A673 (cell line): ENCODE results near the gene MSRB2. TPM values are rescaled to one million over a fixed set of nuclear protein-coding genes. Genes with fewer than 3 reads are reported as not detected.
A peak's percentile ranks its signal among the peaks of the same experiment; 100 is the strongest.

Experiments used
- BruUV-seq: library from RNA; stranded (reverse); fragments of 400-500 nt; replicated peaks from 2 replicates; lab custom pipeline; 2021; lab: Mats Ljungman, UMichigan
- CTCF ChIA-PET: fragments of 300-600 bp; sonication (Branson Sonifier 250); formaldehyde crosslinking; loops from one replicate; lab custom pipeline; 2022; ENCODE audit warnings: antibody characterized with exemption; lab: Charles Lee
- POLR2A ChIA-PET: fragments of 300-600 bp; sonication (Branson Sonifier 250); formaldehyde crosslinking; loops from one replicate; lab custom pipeline; 2022; ENCODE audit warnings: antibody characterized with exemption; ENCODE audit not compliant: low non-redundant PET; lab: Charles Lee
- DNase-seq: peaks from one replicate; pipeline ENCODE4 v3.0.0-alpha.2; 2015; ENCODE audit warnings: low spot score
- H3K27ac ChIP-seq: fragments of 200-600 bp; sonication (generic); 2 replicates; pipeline ENCODE4 v1.5.1; 2016; ENCODE audit warnings: mixed run types, low read depth, mild to moderate bottlenecking, mixed read lengths, antibody characterized with exemption, low read length; ENCODE audit not compliant: poor library complexity, severe bottlenecking
- H3K27me3 ChIP-seq: fragments of 200-600 bp; sonication (generic); replicated peaks from 2 replicates; pipeline ENCODE4 v1.6.1; 2017; ENCODE audit warnings: mixed run types, low read depth, mild to moderate bottlenecking, mixed read lengths, antibody characterized with exemption, low read length; ENCODE audit not compliant: insufficient read depth, poor library complexity
- H3K36me3 ChIP-seq: fragments of 200-600 bp; sonication (generic); 2 replicates; pipeline ENCODE4 v1.6.1; 2016; ENCODE audit warnings: mixed run types, mild to moderate bottlenecking, mixed read lengths, antibody characterized with exemption, low read length; ENCODE audit not compliant: insufficient read depth, poor library complexity, severe bottlenecking
- H3K4me1 ChIP-seq: fragments of 200-600 bp; sonication (generic); 2 replicates; pipeline ENCODE4 v1.6.1; 2017; ENCODE audit warnings: mixed run types, mild to moderate bottlenecking, mixed read lengths, antibody characterized with exemption, low read length; ENCODE audit not compliant: insufficient read depth, poor library complexity, severe bottlenecking
- H3K4me3 ChIP-seq: fragments of 200-600 bp; sonication (generic); 2 replicates; pipeline ENCODE4 v1.5.1; 2016; ENCODE audit warnings: low read depth, mixed run types, mild to moderate bottlenecking, mixed read lengths, low read length; ENCODE audit not compliant: poor library complexity, severe bottlenecking
- H3K9me3 ChIP-seq: fragments of 200-600 bp; sonication (generic); 2 replicates; pipeline ENCODE4 v1.6.1; 2016; ENCODE audit warnings: mixed run types, low read depth, mild to moderate bottlenecking, mixed read lengths, antibody characterized with exemption, low read length; ENCODE audit not compliant: poor library complexity, severe bottlenecking
- CTCF ChIP-seq: fragments of 300-800, 200-600 bp; sonication (generic); conservative IDR thresholded peaks from 2 replicates; pipeline ENCODE4 v1.5.1; 2017; ENCODE audit warnings: low read depth, mild to moderate bottlenecking, antibody characterized with exemption, low read length, moderate library complexity, mixed read lengths
- EZH2 ChIP-seq: fragments of 200-600 bp; sonication (generic); IDR thresholded peaks from 2 replicates; pipeline ENCODE4 v1.6.1; 2017; ENCODE audit warnings: borderline replicate concordance, low read depth, mild to moderate bottlenecking, mixed read lengths, antibody characterized with exemption, low read length; ENCODE audit not compliant: poor library complexity, severe bottlenecking
- intact Hi-C: fragments of 100-400 bp; cut with micrococcal nuclease; formaldehyde crosslinking; loops from one replicate; pipeline ENCODE4 v1.10.0; 2022; ENCODE audit not compliant: unreplicated experiment
- total RNA-seq: library from RNA; stranded (reverse); gene quantifications from 2 replicates; pipeline ENCODE4 v1.2.3, GENCODE V29; 2021

The MSRB2 gene
- total RNA-seq, 1 experiment from 2014 or later: 6.4 TPM

DNA sequence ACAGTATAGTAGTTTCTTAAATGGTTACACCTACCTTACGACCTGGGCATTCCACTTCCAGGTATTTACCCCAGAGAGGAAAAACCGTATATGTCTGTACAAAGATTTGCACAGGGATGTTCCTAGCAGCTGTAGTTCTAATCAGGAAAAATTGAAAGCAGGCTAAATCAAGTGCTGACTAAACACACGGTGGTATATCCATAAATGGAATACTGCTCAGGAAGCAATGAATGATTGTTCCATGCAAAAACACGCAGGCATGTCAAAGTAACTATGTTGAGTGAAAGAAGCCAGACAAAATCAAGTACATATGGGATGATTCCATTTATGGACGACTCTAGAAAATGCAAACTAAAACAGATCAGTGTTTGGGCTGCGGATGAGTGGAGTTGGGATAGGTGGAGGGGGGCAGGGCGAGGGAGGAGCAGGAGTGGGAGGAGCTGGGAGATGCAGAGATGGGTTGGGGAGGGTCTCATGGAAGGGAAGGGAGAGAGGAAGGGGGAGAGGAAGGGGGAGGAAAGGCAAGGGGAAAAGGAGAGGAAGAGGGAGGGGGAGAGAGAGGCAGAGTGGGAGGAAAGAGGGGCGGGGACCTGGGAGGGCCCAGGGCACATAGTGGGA is 484 bp upstream of the MSRB2 start:
- POLR2A ChIA-PET: no interaction called here
- Histone ChIP-seq H3K36me3 (peaks cover 9% of the 10 kb centered on the region), H3K27ac (no peak overlapping the region), H3K4me1 (peaks cover 12% of the 10 kb centered on the region), H3K27me3 (no peaks in the 10 kb centered on the region), H3K4me3 (peak overlapping the region; percentile 78), H3K9me3 (peaks cover 19% of the 10 kb centered on the region)
- CTCF ChIA-PET: no interaction called here
- intact Hi-C loops: no loop called here
- no peak for DNase-seq
- BruUV-seq: no TSS peak
- no peak for TF ChIP-seq EZH2
- no peak for TF ChIP-seq CTCF

DNA sequence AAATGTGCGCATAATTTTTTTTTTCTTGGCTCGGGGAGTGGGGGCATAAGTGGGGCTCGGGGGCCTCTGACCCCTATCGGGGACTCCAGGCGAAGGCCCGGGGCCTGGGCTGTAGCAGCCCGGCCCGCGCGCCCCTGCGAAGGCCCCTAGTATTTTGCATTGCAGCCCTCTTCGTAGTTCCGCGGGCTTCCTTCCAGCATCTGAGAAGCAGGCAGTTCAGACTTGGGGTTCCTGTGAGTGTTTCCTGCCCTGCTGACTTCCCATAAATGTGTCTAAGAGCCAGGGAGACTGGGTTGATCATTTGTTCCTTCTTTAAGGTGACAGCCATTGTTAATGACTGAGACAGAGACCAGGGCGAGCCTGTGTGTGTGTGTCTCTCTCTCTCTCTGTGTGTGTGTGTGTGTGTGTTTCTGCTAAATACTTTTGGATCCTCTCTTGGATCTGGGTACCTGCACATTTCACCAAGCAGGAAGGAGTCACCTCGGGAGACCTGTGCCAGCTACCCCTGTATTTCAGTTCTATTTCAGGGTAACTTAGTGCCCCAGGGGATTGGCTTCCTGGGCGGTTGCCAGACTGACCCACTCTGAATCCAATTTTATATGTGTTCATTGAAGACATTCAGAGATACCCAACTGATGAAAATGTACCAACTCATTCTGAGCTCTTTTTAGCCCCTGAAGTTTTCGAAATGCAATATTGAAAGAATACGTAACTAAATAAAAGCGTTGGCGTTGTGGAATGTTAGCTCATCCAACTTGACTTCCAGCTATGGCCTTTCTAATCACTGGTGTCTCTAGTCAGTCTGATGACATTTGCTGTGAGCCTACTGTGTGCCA is 805 bp downstream of the MSRB2 start:
- DNase-seq: peak; percentile 49
- H3K4me1 ChIP-seq: peaks cover 15% of the 10 kb centered on the region
- H3K36me3 ChIP-seq: peaks cover 9% of the 10 kb centered on the region
- H3K27ac ChIP-seq: peak overlapping the region; percentile 81
- H3K27me3 ChIP-seq: no peaks in the 10 kb centered on the region
- intact Hi-C loops: no loop called here
- no peak for TF ChIP-seq EZH2
- no peak for TF ChIP-seq CTCF
- CTCF ChIA-PET: no interaction called here
- POLR2A ChIA-PET: no interaction called here
- peaks cover 23% of the 10 kb centered on the region for H3K9me3 ChIP-seq
- H3K4me3 ChIP-seq: peak overlapping the region; percentile 78
- no TSS peak for BruUV-seq

DNA sequence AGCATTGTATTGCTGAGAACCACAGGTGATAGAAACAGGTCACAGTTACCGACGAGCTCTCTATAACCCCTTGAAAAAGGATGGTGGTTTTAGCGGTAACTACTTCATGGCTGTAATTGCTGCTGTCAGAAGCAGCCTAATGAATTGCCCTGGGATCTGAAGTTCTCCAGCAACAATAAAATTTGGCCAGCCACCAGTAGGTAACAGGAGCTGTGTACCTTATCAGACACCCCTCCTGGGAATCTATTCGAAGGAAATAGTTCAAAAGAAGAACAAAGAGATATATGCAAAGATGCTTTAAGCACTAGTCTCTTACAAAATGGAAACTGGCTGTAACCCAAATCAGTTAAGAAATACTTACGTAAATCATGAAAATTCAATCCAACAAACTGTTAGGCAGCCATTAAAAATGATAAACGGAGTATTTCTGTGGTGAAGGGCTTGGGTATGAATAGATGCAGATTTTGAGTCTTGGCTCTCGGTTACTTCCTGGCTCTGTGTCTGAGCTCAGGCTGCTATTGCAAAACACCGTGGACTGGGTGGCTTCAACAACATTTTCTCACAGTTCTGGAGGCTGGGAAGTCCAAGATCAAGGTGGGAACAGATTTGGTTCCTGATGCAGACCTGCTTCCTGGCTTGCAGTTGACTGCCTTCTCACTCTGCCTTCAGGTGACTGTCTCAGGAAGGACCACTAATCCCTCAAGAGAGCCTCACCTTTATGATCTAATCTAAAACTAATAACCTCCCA is 1.6 kb downstream of the MSRB2 start:
- peaks cover 9% of the 10 kb centered on the region for H3K36me3 ChIP-seq
- no peaks in the 10 kb centered on the region for H3K27me3 ChIP-seq
- H3K9me3 ChIP-seq: peaks cover 27% of the 10 kb centered on the region
- H3K27ac ChIP-seq: peak overlapping the region; percentile 81
- CTCF ChIA-PET: no interaction called here
- DNase-seq: peak; percentile 65
- TSS peak; percentile 71 for BruUV-seq
- TF ChIP-seq EZH2 (no peak), CTCF (no peak)
- POLR2A ChIA-PET: no interaction called here
- intact Hi-C loops: no loop called here
- H3K4me3 ChIP-seq: peak overlapping the region; percentile 78
- peaks cover 15% of the 10 kb centered on the region for H3K4me1 ChIP-seq
